HEK293T (cell line): Measurements from ENCODE around the gene CR1.
"Not testable (repeated sequence)": the region's sequence is repeated elsewhere in the genome, so short reads cannot be mapped to it uniquely, and the experiment has no call there.

Experiments
- CTCF ChIA-PET: fragments of 350-600 bp; formaldehyde crosslinking; extraction: SDS; loops from one replicate; lab custom pipeline; 2021; ENCODE audit warnings: antibody characterized with exemption, inconsistent platforms; lab: Yijun Ruan, JAX
- POLR2A ChIA-PET: fragments of 350-600 bp; formaldehyde crosslinking; extraction: SDS; loops from one replicate; lab custom pipeline; 2020; ENCODE audit warnings: antibody characterized with exemption, inconsistent platforms; lab: Yijun Ruan, JAX
- DNase-seq: peaks from one replicate; pipeline ENCODE4 v3.0.0; 2012; ENCODE audit warnings: mixed read lengths; ENCODE audit errors: extremely low spot score
- ARNT ChIP-seq: fragments of 450-650 bp; IDR thresholded peaks from 2 replicates; pipeline ENCODE4 v1.6.1; 2017; ENCODE audit warnings: mild to moderate bottlenecking
- BHLHE40 ChIP-seq: fragments of 450-650 bp; IDR thresholded peaks from 2 replicates; pipeline ENCODE4 v1.6.1; 2016; ENCODE audit warnings: mild to moderate bottlenecking, moderate library complexity, borderline replicate concordance
- CTBP1 ChIP-seq: fragments of 450-650 bp; IDR thresholded peaks from 2 replicates; pipeline ENCODE4 v1.6.1; 2016; ENCODE audit warnings: borderline replicate concordance
- ELF4 ChIP-seq: fragments of 450-650 bp; IDR thresholded peaks from 2 replicates; pipeline ENCODE4 v1.6.1; 2017; ENCODE audit warnings: antibody characterized with exemption
- FOXA1 ChIP-seq: fragments of 450-650 bp; IDR thresholded peaks from 2 replicates; pipeline ENCODE4 v1.6.1; 2016; ENCODE audit warnings: mild to moderate bottlenecking
- FOXK2 ChIP-seq: fragments of 450-650 bp; IDR thresholded peaks from 2 replicates; pipeline ENCODE4 v1.6.1; 2016; ENCODE audit warnings: mild to moderate bottlenecking
- FOXM1 ChIP-seq: fragments of 450-650 bp; IDR thresholded peaks from 2 replicates; pipeline ENCODE4 v1.6.1; 2017; ENCODE audit warnings: mild to moderate bottlenecking, borderline replicate concordance
- HDGF ChIP-seq: fragments of 450-650 bp; IDR thresholded peaks from 2 replicates; pipeline ENCODE4 v1.6.1; 2017; ENCODE audit warnings: antibody characterized with exemption, borderline replicate concordance
- L3MBTL2 ChIP-seq: fragments of 450-650 bp; conservative IDR thresholded peaks from 2 replicates; pipeline ENCODE4 v1.6.1; 2016; ENCODE audit warnings: mild to moderate bottlenecking
- LEF1 ChIP-seq: fragments of 450-650 bp; IDR thresholded peaks from 2 replicates; pipeline ENCODE4 v1.6.1; 2017; ENCODE audit warnings: mild to moderate bottlenecking, borderline replicate concordance
- NFRKB ChIP-seq: fragments of 450-650 bp; IDR thresholded peaks from 2 replicates; pipeline ENCODE4 v1.6.1; 2016; ENCODE audit warnings: mild to moderate bottlenecking, moderate library complexity
- SP1 ChIP-seq: fragments of 450-650 bp; IDR thresholded peaks from 2 replicates; pipeline ENCODE4 v1.6.1; 2017
- SUZ12 ChIP-seq: fragments of 450-650 bp; IDR thresholded peaks from 2 replicates; pipeline ENCODE4 v1.6.1; 2016; ENCODE audit warnings: mild to moderate bottlenecking
- TARDBP ChIP-seq: fragments of 450-650 bp; IDR thresholded peaks from 2 replicates; pipeline ENCODE4 v1.6.1; 2016
- ZNF384 ChIP-seq: fragments of 450-650 bp; IDR thresholded peaks from 2 replicates; pipeline ENCODE4 v1.6.1; 2016
- TF ChIP-seq, protein P1 (sequence below): fragments of 450-650 bp; IDR thresholded peaks from 2 replicates; pipeline ENCODE4 v1.6.1; 2016

Gene CR1

DNA sequence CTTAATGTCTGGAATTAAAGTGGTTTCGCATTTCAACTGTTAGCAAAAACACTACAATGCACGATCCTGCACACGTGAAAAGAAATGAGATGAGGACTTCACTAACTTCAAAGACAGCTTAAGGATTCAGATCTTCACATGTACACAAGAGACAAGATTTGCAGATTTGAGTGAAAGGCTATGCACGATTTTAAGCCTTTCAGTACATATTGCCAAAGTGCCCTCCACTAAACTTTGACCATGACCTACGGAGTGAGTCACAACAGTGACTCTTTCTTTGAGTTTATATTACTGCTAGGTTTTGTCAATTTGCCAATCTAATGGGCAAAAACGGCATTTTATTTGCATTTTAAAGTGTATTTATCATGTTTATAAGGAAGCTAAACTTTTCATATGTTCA, 107.8 kb downstream of the CR1 start:
- ChIA-PET CTCF (no interaction called here), POLR2A (no interaction called here)
- DNase-seq = no peak
- TF ChIP-seq CTBP1 (no peak), FOXM1 (no peak), L3MBTL2 (no peak), TARDBP (no peak), FOXA1 (no peak), ZNF384 (no peak), BHLHE40 (no peak)

DNA sequence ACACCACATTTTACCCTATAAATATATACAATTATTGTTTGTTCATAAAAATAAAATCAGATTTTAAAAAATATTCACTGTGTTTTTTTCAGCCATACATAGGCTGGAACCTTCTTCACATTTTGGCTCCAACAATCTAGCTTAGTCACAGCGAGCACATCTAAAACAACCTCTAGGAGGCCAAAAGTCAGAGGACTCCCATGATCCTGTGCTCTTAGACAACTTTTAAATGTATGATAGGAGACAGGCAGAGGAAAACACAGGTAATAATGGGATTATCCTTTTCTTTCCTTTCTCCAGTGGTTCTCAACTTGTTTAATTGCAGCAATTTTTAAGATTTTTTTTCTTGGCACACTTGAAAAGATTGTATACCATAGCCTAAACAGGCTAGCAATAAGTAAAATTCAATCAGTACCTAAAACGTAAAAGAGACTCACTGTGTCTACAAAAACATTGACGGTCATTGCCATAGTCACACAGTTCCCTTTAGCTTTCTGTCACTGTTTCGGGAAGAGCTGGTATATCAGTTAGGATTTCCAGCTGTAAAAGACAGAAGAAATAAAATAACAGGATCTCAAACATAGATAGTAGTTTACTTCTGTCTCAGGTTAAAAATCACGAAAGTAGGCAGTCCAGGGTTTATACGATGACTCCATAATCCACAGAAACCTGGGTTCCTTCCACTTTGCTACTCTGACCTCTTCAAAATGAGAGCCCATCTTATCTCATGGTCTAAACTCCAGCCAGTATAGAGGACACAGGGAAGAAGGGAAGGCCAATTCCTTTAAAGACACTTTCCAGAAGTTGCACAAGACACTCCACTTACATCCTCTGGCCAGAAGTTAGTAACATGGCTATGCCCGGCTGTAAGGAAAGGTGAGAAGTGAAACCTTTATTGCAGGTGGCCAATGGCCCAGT, 109.7 kb downstream of the CR1 start:
- no peak for TF ChIP-seq TARDBP
- TF ChIP-seq HDGF = no peak
- no peak for TF ChIP-seq CTBP1
- TF ChIP-seq NFRKB = no peak
- no peak for TF ChIP-seq ZNF384
- TF ChIP-seq ELF4 = no peak
- TF ChIP-seq FOXM1 = no peak
- TF ChIP-seq, protein P1, sequence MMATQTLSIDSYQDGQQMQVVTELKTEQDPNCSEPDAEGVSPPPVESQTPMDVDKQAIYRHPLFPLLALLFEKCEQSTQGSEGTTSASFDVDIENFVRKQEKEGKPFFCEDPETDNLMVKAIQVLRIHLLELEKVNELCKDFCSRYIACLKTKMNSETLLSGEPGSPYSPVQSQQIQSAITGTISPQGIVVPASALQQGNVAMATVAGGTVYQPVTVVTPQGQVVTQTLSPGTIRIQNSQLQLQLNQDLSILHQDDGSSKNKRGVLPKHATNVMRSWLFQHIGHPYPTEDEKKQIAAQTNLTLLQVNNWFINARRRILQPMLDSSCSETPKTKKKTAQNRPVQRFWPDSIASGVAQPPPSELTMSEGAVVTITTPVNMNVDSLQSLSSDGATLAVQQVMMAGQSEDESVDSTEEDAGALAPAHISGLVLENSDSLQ = no peak
- TF ChIP-seq ARNT = no peak
- no peak for TF ChIP-seq LEF1
- no peak for TF ChIP-seq FOXK2
- no peak for TF ChIP-seq FOXA1
- TF ChIP-seq L3MBTL2 = no peak
- CTCF ChIA-PET = no interaction called here
- DNase-seq = no peak
- POLR2A ChIA-PET = no interaction called here

DNA sequence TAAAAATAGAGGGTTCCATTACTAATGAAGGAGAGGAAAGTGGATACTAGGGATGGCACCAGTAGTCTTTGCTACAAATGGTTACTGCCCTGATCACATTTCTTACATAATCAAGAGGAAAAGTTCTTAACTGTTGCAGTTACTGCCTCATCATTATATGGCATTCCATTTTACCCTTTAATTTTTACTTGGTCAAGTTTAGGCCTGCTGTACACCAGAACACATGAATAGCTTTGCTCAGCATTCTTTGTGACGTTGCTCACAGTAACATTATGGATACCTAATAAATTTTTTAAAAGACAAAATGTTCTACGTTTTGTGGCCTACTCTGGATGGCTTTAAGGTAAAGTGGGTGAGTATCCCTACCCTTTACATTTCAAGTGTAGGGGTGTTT, 110.4 kb downstream of the CR1 start:
- DNase-seq = no peak
- TF ChIP-seq FOXK2 = no peak
- TF ChIP-seq LEF1 = no peak
- no peak for TF ChIP-seq TARDBP
- TF ChIP-seq SUZ12 = no peak
- TF ChIP-seq ELF4 = no peak
- TF ChIP-seq, protein P1 = no peak
- TF ChIP-seq SP1 = no peak
- TF ChIP-seq ARNT = no peak
- TF ChIP-seq FOXA1 = no peak
- no peak for TF ChIP-seq BHLHE40
- no peak for TF ChIP-seq HDGF
- TF ChIP-seq FOXM1 = no peak
- TF ChIP-seq ZNF384 = no peak
- TF ChIP-seq L3MBTL2 = no peak
- no peak for TF ChIP-seq NFRKB
- TF ChIP-seq CTBP1 = no peak
- ChIA-PET CTCF (no interaction called here), POLR2A (no interaction called here)

DNA sequence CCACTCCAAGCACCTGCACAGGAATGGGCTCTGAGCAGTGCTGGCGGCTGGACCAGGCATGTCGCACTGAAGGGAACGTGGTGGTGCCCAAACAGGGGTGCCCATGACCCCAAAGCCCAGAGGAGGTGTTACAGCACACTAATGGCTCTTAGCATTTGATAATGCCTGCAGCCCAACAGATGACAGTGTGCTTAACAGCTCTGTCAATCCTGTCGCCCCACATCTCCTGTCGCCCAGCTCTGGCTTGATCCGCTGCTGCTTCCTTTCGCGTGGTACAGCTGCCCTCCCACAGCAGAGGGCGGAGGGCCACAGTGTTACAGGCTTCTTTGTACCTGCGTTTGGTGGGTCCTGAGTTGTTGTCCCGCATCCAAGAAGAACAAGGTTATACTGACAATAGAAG, 116.8 kb downstream of the CR1 start:
- POLR2A ChIA-PET = no interaction called here
- no peak for DNase-seq
- CTCF ChIA-PET = interaction anchor here (1.1 kb wide), 1 partner anchor 7 kb away, joined by 4 read pairs; no protein-coding TSS in a partner anchor
- TF ChIP-seq FOXM1 = no peak
- no peak for TF ChIP-seq LEF1

DNA sequence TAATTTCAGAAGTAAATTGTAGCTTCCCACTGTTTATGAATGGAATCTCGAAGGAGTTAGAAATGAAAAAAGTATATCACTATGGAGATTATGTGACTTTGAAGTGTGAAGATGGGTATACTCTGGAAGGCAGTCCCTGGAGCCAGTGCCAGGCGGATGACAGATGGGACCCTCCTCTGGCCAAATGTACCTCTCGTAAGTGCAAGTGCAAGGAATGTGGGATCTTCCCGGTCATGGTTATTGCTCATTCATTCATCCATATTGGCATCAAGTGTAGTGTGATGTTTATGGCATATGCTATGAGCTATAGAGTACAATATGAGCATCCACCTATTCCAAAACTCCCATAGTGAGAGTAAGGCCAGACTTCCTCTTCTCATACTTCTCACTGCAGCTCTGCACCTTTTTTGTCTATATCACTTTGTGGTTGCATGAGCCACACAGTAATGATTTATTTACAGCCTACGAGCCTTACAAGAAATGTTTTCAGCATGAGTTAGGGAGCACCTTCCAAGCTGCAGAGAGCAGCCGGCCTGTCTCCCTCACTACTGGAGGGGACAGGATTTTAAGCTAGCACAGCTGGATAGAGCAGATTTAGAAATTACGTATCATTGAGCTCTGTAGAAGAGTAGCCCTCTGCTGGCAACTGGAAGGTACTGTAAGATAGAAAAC, 124.0 kb downstream of the CR1 start:
- ChIA-PET CTCF (interaction anchor here (0.6 to 1.9 kb wide), 14 partner anchors 8 to 177 kb away, joined by 3 to 13 read pairs (median 3); partner anchors contain the start of gene CR1L), POLR2A (no interaction called here)
- TF ChIP-seq ELF4 (no peak), FOXA1 (no peak)
- peak; percentile 63 for DNase-seq

DNA sequence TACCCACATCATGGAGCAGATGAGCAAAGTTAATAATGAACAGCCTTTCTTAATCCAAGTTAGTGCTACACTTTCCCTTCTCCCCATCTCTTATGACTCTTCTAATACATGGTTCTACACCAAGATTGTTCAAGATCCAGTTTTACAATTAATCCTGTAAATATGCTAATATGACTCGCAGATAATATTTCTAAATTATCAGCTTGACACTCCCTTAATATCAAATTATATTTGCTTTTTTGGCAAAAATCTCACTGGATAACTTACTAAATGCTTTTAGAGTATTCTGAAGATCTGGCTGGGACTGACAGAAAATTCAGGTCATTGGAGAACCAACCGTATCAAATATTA, 124.6 kb downstream of the CR1 start:
- DNase-seq = no peak
- CTCF ChIA-PET = interaction anchor here (0.6 to 1.9 kb wide), 14 partner anchors 8 to 177 kb away, joined by 3 to 13 read pairs (median 3); partner anchors contain the start of gene CR1L
- TF ChIP-seq LEF1 = no peak
- TF ChIP-seq FOXK2 = no peak
- TF ChIP-seq L3MBTL2 = no peak
- POLR2A ChIA-PET = no interaction called here

DNA sequence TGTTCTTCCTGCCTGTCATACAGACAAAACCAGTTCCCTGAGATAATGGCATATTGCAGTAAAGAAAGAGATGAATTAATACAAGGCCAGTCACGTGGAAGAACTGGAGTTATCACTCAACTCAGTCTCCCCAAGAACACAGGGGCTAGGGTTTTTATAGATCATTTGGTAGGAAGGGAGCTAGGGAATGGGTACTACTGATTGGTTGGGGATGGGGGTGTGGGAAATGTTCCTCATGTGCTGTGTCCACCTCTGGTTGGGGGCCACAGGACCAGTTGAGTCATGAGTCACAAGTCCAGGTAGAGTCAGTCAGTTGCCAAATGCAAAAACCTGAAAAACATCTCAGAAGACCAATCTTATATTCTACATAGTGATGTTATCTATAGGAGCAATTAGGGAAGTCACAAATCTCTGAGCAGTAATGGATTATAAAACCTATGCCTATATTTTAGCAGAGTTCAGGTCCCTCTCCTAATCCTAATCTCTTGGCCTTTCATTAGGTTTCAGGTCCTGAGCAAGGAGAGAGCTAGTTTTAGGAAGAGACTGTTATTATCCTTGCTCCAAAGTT, 129.6 kb downstream of the CR1 start:
- DNase-seq, POLR2A ChIA-PET: not testable (repeated sequence)
- CTCF ChIA-PET = interaction anchor here (0.8 kb wide), 1 partner anchor 172 kb away, joined by 3 read pairs; no protein-coding TSS in a partner anchor
